DOHH2 (cell line): ENCODE data around the gene SERPINA7.

Source experiments
- H3F3A ChIP-seq: fragments of 200-600 bp; sonication (generic), shearing (Covaris generic); 2 replicates; pipeline ENCODE4 v1.6.0; 2016; ENCODE audit warnings: antibody characterized with exemption, mild to moderate bottlenecking; ENCODE audit not compliant: control insufficient read depth, insufficient read depth
- H3K27ac ChIP-seq: fragments of 200-600 bp; sonication (generic); 2 replicates; pipeline ENCODE4 v1.5.1; 2014; ENCODE audit warnings: low read depth, mild to moderate bottlenecking, low read length, moderate library complexity
- H3K27me3 ChIP-seq: fragments of 200-600 bp; sonication (generic); 2 replicates; pipeline ENCODE4 v1.6.1; 2014; ENCODE audit warnings: mild to moderate bottlenecking, low read length, mixed read lengths; ENCODE audit not compliant: control insufficient read depth
- H3K36me3 ChIP-seq: fragments of 200-600 bp; sonication (generic); 2 replicates; pipeline ENCODE4 v1.6.1; 2014; ENCODE audit warnings: mild to moderate bottlenecking, low read length, moderate library complexity, mixed read lengths; ENCODE audit not compliant: control insufficient read depth
- H3K4me1 ChIP-seq: fragments of 200-600 bp; sonication (generic); 2 replicates; pipeline ENCODE4 v1.6.1; 2014; ENCODE audit warnings: mild to moderate bottlenecking, low read length, mixed read lengths; ENCODE audit not compliant: control insufficient read depth
- H3K4me2 ChIP-seq: fragments of 200-600 bp; sonication (generic); 2 replicates; pipeline ENCODE4 v1.6.0; 2014; ENCODE audit warnings: mild to moderate bottlenecking, low read length, moderate library complexity
- H3K4me3 ChIP-seq: fragments of 200-600 bp; sonication (generic); 2 replicates; pipeline ENCODE4 v1.5.1; 2014; ENCODE audit warnings: mild to moderate bottlenecking, low read length, mixed read lengths
- H3K79me2 ChIP-seq: fragments of 200-600 bp; sonication (generic); 2 replicates; pipeline ENCODE4 v1.6.1; 2014; ENCODE audit warnings: mild to moderate bottlenecking, low read length, mixed read lengths; ENCODE audit not compliant: control insufficient read depth
- H3K9me2 ChIP-seq: fragments of 200-600 bp; sonication (generic); replicated peaks from 2 replicates; pipeline ENCODE4 v1.6.1; 2014; ENCODE audit warnings: mild to moderate bottlenecking, low read length, mixed read lengths; ENCODE audit not compliant: control insufficient read depth
- H3K9me3 ChIP-seq: fragments of 200-600 bp; sonication (generic); 2 replicates; pipeline ENCODE4 v1.6.1; 2014; ENCODE audit warnings: antibody characterized with exemption, low read length, mixed read lengths; ENCODE audit not compliant: control insufficient read depth, insufficient read depth
- H4K20me1 ChIP-seq: fragments of 200-600 bp; sonication (generic); 2 replicates; pipeline ENCODE4 v1.6.0; 2014; ENCODE audit warnings: low read depth, mild to moderate bottlenecking, antibody characterized with exemption, low read length, moderate library complexity; ENCODE audit not compliant: control insufficient read depth, insufficient read depth
- CTCF ChIP-seq: fragments of 200-600 bp; sonication (generic); IDR thresholded peaks from one replicate; pipeline ENCODE4 v1.5.1; 2014; ENCODE audit warnings: antibody characterized with exemption, mild to moderate bottlenecking, low read depth, low read length; ENCODE audit not compliant: poor library complexity, severe bottlenecking
- EZH2phosphoT487 ChIP-seq: fragments of 200-600 bp; sonication (generic); IDR thresholded peaks from 2 replicates; pipeline ENCODE4 v1.6.1; 2017; ENCODE audit warnings: borderline replicate concordance, mild to moderate bottlenecking, antibody characterized with exemption, low read length, moderate library complexity, mixed read lengths

Gene SERPINA7

GRCh38 chrX:106036716-106037115, 1.8 kb downstream of the SERPINA7 start:
- Histone ChIP-seq H3K36me3 (no peaks in the 10 kb centered on the region), H3K4me3 (no peak overlapping the region), H4K20me1 (no peaks in the 10 kb centered on the region), H3K4me1 (no peaks in the 10 kb centered on the region), H3K9me3 (no peaks in the 10 kb centered on the region), H3K4me2 (no peak overlapping the region), H3F3A (no peaks in the 10 kb centered on the region), H3K79me2 (no peaks in the 10 kb centered on the region), H3K27me3 (no peaks in the 10 kb centered on the region), H3K9me2 (no peaks in the 10 kb centered on the region), H3K27ac (no peak overlapping the region)
- no peak for TF ChIP-seq CTCF
- TF ChIP-seq EZH2phosphoT487: no peak

- no peak overlapping the region for H3K4me3 ChIP-seq
- no peaks in the 10 kb centered on the region for H3K4me1 ChIP-seq
- H3K79me2 ChIP-seq: no peaks in the 10 kb centered on the region
- H3K9me3 ChIP-seq: no peaks in the 10 kb centered on the region
- H3K27me3 ChIP-seq: no peaks in the 10 kb centered on the region
- H4K20me1 ChIP-seq: no peaks in the 10 kb centered on the region
- no peaks in the 10 kb centered on the region for H3K36me3 ChIP-seq
- no peak overlapping the region for H3K27ac ChIP-seq
- TF ChIP-seq CTCF (no peak), EZH2phosphoT487 (no peak)
- no peaks in the 10 kb centered on the region for H3K9me2 ChIP-seq
- H3F3A ChIP-seq: no peaks in the 10 kb centered on the region
- no peak overlapping the region for H3K4me2 ChIP-seq
These were observed 3.5 kb downstream of the SERPINA7 start for GRCh38 chrX:106035064-106035463.

GRCh38 chrX:106023947-106024346, 14.6 kb downstream of the SERPINA7 start:
- Histone ChIP-seq H3K4me1 (no peaks in the 10 kb centered on the region), H3K4me2 (no peak overlapping the region), H3F3A (no peaks in the 10 kb centered on the region), H3K27ac (no peak overlapping the region), H4K20me1 (no peaks in the 10 kb centered on the region), H3K79me2 (no peaks in the 10 kb centered on the region), H3K9me3 (no peaks in the 10 kb centered on the region), H3K36me3 (no peaks in the 10 kb centered on the region), H3K27me3 (no peaks in the 10 kb centered on the region), H3K4me3 (no peak overlapping the region), H3K9me2 (no peaks in the 10 kb centered on the region)
- TF ChIP-seq EZH2phosphoT487 (no peak), CTCF (no peak)

GRCh38 chrX:106022238-106022637, 16.3 kb downstream of the SERPINA7 start:
- H3K9me3 ChIP-seq: no peaks in the 10 kb centered on the region
- no peaks in the 10 kb centered on the region for H3K4me1 ChIP-seq
- H3K36me3 ChIP-seq: no peaks in the 10 kb centered on the region
- TF ChIP-seq CTCF: no peak
- no peak for TF ChIP-seq EZH2phosphoT487
- no peaks in the 10 kb centered on the region for H3K9me2 ChIP-seq
- no peak overlapping the region for H3K27ac ChIP-seq
- no peaks in the 10 kb centered on the region for H3K79me2 ChIP-seq
- H3F3A ChIP-seq: no peaks in the 10 kb centered on the region
- no peaks in the 10 kb centered on the region for H3K27me3 ChIP-seq
- H3K4me3 ChIP-seq: no peak overlapping the region
- no peak overlapping the region for H3K4me2 ChIP-seq
- no peaks in the 10 kb centered on the region for H4K20me1 ChIP-seq
